Measurements from ENCODE around the gene OPN3.

- TF ChIP-seq, protein P1, sequence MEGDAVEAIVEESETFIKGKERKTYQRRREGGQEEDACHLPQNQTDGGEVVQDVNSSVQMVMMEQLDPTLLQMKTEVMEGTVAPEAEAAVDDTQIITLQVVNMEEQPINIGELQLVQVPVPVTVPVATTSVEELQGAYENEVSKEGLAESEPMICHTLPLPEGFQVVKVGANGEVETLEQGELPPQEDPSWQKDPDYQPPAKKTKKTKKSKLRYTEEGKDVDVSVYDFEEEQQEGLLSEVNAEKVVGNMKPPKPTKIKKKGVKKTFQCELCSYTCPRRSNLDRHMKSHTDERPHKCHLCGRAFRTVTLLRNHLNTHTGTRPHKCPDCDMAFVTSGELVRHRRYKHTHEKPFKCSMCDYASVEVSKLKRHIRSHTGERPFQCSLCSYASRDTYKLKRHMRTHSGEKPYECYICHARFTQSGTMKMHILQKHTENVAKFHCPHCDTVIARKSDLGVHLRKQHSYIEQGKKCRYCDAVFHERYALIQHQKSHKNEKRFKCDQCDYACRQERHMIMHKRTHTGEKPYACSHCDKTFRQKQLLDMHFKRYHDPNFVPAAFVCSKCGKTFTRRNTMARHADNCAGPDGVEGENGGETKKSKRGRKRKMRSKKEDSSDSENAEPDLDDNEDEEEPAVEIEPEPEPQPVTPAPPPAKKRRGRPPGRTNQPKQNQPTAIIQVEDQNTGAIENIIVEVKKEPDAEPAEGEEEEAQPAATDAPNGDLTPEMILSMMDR (IDR thresholded peaks at IDR 0.05; ENCODE audit: extremely low read depth in 1 of 2, insufficient read depth in 1 of 2, low read depth in 1 of 2, low read length in 2 of 2) = no peak
- TF ChIP-seq POLR2A (IDR thresholded peaks at IDR 0.05; ENCODE audit: low read depth, low read length) = no peak
- TF ChIP-seq POLR2AphosphoS5 (IDR thresholded peaks at IDR 0.05; ENCODE audit: insufficient read depth, low read depth, low read length) = no peak
- no peak for TF ChIP-seq EZH2 (IDR thresholded peaks at IDR 0.05; ENCODE audit: borderline replicate concordance, low read depth, low read length, severe bottlenecking)
- TF ChIP-seq MYC (IDR thresholded peaks at IDR 0.05; ENCODE audit: low read depth, low read length) = no peak
- TF ChIP-seq JUN (IDR thresholded peaks at IDR 0.05; ENCODE audit: borderline replicate concordance, insufficient read depth, insufficient read length, low read depth) = no peak
Measured at GRCh38 chr1:241630899-241631298, 9.3 kb downstream of the OPN3 start.
